Right renal pelvis (tissue), 4 donors: ENCODE measurements around the gene LRRC37B. TPM values are rescaled to one million over a fixed set of nuclear protein-coding genes. Genes with fewer than 3 reads are reported as not detected.
"Not testable (repeated sequence)": the region's sequence is repeated elsewhere in the genome, so short reads cannot be mapped to it uniquely, and the experiment has no call there.

Experiments
- DNase-seq, 4 donors: peaks; one replicate each; pipeline ENCODE4 v3.0.0-alpha.2; 2013; ENCODE audit warnings: low read depth in 4 of 4, low spot score in 3 of 4, missing footprints in 1 of 4
- polyA plus RNA-seq, 4 donors: library from polyadenylated mRNA; unstranded; fragments of 120-200 nt; gene quantifications; one replicate each; pipeline ENCODE4 v1.2.1, GENCODE V29; 2013; ENCODE audit not compliant: insufficient read length in 4 of 4

The LRRC37B gene
- 10 to 100 TPM; 14.6 to 22.2 (median 19.1) TPM for polyA plus RNA-seq

DNA sequence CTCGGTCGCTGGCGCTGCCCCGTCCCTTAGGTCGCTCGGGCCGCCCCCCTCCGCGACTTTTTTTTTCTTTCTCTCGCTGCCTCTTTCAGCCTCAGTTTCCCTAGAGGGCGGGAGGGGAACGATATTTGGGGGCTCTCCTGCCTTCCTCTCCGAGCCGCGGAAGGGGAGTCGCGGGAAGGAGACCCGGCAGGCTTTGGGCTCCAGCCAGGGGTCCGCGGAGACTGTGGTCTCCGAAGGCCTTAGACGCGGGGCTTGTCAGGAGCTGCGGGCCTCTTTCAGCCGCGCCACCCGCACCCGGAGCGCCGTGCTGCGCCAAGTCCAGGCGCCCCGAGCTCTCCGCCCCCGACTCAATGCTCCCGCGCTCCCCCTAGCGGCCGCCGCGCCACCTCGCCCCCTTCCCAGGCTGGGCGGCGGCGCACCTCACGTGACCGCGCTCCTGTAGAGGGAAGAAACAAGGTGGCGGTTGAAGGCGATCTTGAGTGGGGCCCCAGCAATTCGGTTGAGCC is at the start of gene LRRC37B:
Gene LRRC37B (plus strand): TSS at position 427 of the 506 bp plus-strand sequence. CDS start 14,010 bp downstream, outside the sequence.
- DNase-seq = peak in 3 of 4 donors; percentile 62 to 65 (median 65)

DNA sequence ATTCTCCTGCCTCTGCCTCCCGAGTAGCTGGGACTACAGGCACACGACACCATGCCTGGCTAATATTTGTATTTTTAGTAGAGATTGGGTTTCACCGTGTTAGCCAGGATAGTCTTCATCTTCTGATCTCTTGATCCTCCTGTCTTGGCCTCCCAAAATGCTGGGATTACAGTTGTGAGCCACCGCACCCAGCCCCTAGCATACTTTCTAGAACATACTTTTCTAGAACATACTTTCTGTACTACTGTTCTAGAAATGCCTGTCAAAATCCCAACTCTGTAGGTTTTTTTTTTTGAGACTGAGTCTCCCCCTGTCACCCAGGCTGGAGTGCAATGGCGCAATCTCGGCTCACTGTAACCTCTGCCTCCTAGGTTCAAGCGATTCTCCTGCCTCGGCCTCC is 43.1 kb upstream of the LRRC37B start:
- not testable (repeated sequence) for DNase-seq

DNA sequence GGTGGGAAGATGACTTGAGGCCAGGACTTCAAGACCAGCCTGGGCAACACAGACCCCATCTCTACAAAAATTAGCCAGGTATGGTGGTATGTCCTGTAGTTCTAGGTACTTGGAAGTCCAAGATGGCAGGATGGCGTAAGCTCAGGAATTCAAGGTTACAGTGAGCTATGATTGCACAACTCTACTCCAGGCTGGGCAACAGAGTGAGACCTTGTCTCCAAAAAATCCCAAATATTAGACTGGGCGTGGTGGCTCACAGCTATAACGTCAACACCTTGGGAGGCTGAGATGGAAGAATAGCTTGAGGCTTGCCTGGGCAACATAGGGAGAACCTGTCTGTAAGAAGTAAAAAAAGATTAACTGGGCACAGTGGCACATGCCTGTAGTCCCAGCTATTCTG is 39.5 kb upstream of the LRRC37B start:
- no peak for DNase-seq

DNA sequence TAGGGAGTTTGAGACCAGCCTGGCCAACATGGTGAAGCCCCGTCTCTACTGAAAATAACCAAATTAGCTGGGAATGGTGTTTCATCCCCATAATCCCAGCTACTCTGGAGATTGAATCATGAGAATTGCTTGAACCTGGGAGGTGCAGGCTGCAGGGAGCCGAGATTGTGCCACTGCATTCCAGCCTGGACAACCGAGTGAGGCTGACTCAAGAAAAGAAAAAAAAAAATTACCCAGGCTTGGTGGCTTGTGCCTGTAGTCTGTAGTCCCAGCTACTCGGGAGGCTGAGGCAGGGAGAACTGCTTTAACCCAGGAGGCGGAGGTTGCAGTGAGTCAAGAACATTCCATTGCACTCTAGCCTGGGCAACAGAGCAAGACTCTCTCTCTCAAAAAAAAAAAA is 36.8 kb upstream of the LRRC37B start:
- not testable (repeated sequence) for DNase-seq

DNA sequence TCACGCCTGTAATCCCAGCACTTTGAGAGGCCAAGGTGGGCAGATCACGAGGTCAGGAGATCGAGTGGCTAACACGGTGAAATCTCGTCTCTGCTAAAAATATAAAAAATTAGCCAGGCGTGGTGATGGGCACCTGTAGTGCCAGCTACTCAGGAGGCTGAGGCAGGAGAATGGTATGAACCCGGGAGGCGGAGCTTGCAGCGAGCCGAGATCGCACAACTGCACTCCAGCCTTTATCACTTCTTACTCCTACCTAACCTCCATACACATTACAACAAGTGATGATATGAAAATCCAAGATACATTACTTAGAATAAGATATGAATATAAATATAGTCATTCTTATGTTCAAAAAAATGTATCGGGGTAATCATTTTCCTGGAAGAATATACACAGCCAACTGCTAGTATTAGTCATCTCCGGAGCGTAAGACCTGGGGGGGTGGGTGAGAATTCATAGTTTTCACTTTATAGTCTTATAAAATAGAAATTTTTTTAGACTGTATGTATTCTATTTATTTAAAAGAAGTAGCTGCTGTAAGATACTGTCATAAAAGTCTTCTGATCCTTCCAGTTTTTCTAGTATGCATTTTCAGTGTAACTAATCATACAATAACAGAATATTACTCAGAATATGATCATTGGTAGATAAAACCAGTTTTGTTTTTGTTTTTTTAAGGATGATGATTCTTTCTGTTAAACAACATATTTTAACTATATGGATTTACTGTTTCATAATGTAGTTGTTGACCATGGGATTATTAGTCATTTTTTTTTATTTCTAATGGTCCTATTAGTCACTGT is 32.7 kb upstream of the LRRC37B start:
- not testable (repeated sequence) for DNase-seq

DNA sequence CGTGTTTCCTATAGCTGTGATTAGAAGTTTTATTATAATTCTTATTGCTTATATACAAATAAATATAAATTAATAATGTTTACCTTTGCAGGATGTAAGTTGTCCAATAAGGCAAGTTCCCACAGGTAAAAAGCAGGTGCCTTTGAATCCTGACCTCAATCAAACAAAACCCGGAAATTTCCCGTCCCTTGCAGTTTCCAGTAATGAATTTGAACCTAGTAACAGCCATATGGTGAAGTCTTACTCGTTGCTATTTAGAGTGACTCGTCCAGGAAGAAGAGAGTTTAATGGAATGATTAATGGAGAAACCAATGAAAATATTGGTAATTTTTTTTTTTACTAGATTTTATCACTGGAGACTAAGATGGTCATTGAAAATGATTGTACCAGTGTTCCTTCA is 31.8 kb upstream of the LRRC37B start:
- DNase-seq = not testable (repeated sequence)

DNA sequence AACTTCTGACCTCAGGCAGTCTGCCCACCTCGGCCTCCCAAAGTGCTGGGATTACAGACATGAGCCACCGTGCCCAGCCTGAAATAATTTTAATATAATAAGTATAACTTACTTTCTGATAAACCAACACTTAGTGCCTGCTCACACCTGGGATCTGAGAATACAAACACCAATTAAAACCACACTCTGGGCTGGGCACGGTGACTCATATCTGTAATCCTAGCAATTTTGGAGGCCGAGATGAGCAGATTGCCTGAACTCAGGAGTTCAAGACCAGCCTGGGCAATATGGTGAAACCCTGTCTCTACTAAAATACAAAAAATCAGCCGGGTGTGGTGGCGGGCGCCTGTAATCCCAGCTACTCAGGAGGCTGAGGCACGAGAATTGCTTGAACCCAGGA is 15.4 kb upstream of the LRRC37B start:
- not testable (repeated sequence) for DNase-seq

DNA sequence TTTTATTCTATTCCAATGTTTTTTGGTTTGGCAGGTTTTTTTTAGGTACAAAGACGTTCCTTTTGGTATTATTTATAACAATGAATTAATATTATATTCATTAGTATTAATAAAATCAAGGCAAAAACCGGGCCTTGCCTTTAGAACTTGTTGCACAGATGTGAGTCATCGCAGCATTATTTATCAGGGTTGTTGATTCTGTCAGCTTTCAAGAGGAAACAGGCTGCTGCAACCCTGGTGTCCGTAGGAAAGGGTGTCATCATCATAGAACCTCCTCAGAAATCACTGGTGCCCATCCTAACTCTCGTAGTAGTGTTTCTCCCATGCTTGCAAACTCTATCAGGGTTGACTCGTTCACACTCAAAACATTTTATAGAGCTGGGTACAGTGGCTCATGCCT is 10.2 kb upstream of the LRRC37B start:
- no peak for DNase-seq

DNA sequence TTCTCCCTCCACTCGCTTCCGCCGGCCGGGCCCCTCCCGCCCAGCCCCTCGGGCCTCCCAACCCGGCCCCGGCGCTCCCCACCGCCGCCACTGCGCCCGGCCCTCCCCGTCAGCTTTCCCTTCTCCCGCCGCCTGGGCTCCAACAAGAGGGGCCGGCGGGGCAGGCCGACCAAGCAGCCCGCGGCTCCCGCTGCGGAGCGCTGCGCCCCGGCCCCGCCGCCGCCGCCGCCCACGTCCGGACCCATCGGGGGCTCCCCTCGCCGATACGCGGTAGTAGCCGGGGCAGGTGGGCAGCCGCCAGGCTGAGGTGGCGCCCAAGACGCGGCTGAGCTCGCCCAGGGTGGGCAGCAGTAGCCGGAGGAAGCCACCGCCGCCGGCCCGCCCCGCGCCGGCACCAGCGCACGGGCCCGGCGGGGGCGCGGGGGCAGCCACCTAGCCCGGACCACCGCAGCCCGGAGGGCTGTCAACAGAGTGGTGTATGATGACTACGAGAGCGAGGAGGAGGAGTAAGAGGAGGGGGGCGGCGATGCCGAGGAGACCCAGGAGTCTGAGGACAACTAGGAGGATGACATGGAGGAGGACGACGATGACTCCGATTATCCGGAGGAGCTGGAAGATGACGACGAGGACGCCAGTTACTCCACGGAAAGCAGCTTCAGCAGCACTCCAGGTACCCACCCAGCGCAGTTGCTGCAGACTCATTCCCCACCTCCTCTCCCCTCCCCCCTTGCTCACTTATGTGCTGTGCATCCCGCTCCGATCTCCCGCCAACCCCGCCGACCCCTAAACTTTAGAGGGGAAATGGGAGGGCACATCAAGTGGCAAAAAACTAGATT is 498 bp downstream of the LRRC37B start:
- no peak for DNase-seq

DNA sequence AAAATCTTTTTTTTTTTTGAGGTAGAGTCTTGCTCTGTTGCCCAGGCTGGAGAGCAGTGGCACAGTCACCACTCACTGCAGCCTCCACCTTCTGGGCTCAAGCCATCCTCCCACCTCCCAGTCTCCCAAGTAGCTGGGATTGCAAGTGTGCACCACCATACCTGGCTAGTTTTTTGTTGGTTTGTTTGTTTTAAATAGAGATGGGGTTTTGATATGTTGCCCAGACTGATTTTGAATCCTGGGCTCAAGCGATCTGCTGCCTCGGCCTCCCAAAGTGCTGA is 2.0 kb downstream of the LRRC37B start:
- no peak for DNase-seq

DNA sequence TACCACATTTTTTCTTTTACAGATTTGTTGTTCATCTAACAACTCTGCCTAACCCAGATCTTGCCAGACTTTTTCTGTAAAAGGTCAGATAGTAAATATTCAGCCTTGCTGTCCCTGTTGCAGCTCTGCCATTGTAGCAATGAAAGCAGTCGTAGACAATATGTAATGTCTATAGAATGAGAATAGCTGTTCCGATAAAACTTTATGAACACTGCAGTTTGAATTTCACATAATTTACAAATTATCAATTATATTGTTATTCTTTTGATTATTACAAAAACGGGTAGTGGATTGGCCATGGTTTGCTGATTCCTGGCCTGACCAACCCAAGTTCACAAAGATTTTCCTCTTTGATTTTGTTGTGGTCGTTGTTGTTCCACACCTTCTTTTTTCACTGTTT is 2.9 kb downstream of the LRRC37B start:
- DNase-seq = no peak

DNA sequence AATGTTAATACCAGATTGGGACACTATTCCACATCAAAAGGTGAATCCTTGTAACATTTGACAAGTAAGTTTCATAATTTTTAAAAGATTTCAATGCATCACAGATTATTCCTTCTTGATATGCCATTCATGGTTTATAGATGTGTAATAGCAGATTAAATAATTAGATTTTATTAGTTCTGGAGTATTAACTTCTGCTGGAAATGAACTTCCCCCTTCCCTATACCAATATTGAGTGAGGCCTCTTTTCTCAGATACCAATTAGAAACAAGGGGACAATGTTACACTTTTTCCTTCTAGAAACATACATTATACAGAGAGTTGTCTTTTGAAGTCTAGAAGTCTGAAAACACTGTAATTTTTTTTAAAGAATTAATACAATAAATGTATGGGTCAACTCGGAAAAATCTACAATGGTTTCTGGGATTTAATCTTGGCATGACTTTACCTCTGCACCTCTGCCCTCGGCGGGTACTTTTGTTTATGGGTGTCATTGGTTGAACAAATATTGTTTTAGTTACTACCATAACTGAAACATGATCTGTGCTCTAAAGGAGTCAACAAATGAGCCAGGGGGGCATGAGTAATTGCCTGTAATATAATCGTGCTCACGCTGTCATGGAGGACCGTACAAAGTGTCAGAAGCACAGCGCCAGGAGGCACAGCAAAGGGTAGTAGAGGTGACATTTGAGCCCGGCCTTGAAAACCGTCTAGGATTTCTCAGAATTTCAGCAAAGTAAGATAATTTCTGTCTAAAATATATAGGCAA is 8.2 kb downstream of the LRRC37B start:
- DNase-seq = no peak

DNA sequence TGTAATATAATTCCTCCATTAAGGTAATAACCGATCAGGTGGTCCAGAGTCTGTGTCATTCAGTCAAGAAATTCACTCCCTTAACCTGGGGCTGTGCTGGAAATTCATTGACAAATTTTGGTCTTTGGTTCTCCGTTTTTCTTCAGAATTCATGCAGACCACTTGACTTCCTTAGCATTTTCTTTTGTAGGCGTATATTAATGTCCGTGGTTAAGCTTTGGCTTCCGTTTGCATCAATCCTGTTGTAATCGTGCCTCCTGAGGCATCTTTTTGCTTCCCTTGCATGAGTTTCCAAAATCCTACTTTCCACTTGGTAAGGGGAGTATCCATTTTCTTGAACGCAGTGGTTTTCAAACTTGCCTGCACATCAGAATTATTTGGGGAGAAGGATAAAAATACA is 9.0 kb downstream of the LRRC37B start:
- no peak for DNase-seq

DNA sequence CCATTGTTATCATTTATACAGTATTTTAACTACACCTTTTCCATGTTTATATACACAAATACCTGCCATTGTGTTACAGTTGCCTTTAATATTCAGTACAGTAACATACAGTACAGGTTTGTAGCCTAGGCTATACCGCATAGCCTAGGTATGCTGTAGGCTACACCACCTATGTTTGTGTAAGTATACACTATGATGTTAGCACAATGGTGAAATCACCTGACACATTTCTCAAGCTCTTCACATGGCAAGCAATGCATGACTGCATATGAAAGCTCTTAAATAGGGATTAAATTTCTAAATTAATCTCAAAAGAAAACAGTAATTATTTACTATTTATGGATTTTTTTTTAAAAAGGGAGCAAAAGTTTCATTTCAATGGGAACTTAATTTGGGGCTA is 12.0 kb downstream of the LRRC37B start:
- DNase-seq = no peak

DNA sequence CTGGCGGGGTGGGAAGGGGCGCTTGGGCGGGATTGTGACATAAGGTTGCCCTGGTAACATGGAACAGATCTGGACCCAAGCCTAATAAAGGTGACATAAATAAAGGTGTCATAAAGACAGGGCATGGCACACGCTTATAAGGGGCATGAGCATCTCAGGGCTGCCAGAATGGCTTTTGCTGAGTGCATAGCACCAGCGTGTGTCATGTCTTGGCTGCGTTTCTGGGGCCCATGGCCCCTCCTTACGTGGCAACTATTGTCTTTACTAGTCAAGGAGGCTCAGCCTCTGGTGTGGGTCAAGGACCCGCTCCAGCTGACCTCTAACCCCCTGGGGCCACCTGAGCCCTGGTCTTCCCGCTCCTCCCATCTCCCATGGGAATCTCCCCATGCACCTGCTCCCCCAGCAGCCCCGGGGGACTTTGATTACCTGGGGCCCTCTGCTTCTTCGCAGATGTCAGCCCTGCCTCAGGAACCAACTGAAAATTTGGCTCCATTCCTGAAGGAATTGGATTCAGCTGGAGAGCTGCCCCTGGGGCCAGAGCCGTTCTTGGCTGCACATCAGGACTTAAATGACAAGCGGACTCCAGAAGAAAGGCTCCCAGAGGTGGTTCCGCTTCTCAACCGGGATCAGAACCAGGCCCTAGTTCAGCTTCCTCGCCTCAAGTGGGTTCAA is 13.9 kb downstream of the LRRC37B start:
- DNase-seq = no peak

DNA sequence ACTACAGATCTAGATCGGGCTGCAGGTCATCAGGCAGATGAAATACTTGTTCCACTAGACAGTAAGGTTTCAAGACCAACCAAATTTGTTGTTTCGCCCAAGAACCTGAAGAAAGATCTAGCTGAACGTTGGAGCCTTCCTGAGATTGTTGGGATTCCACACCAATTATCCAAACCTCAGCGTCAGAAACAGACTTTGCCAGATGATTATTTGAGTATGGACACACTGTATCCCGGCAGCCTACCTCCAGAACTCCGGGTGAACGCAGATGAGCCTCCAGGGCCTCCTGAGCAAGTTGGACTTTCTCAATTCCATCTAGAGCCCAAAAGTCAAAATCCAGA is 14.4 kb downstream of the LRRC37B start:
- no peak for DNase-seq

DNA sequence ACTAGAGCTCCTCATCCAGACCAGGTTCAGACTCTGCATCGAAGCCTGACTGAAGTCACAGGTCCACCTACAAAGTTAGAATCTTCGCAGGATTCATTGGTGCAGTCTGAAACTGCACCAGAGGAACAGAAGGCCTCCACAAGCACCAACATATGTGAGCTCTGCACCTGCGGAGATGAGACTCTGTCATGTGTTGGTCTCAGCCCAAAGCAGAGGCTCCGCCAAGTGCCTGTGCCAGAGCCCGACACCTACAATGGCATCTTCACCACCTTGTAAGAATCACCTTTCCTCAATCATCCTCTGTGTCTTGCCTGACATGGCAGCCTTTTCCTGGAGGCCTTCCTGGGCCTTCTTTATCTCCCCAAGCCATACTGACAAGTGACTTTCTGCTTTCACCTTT is 15.4 kb downstream of the LRRC37B start:
- not testable (repeated sequence) for DNase-seq

DNA sequence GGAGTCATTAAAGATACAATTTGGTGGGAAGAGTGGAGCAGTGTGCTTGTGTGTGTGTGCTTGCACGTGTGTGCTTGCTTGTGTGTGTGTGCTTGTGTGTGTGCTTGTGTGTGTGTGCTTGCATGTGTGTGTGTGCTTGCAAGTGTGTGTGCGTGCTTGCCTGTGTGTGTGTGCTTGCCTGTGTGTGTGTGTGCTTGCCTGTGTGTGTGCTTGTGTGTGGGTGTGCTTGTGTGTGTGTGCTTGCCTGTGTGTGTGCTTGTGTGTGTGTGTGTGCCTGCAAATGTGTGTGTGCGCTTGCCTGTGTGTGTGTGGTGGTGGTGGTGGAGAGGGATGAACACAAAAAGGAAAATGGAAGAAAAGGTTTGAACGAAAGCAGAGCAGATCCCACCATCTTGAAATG is 20.1 kb downstream of the LRRC37B start:
- DNase-seq = not testable (repeated sequence)

DNA sequence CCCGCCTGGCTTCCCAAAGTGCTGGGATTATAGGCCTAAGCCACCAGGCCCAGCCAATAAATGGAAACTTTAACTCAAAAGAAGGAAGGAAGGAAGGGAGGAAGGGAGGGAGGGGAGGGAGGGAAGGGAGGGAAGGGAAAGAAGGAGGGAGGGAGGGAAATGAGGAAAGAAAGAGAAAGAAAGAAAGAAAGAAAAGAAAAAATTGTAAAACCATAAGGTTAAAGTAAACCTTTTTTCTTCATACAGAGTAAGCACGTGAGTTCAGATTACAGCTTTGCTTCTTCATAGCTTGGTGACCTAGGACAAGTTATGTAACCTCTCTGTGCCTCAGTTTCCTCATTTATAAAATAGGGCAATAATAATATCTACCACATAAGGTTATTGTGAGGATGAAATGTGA is 26.0 kb downstream of the LRRC37B start:
- no peak for DNase-seq

DNA sequence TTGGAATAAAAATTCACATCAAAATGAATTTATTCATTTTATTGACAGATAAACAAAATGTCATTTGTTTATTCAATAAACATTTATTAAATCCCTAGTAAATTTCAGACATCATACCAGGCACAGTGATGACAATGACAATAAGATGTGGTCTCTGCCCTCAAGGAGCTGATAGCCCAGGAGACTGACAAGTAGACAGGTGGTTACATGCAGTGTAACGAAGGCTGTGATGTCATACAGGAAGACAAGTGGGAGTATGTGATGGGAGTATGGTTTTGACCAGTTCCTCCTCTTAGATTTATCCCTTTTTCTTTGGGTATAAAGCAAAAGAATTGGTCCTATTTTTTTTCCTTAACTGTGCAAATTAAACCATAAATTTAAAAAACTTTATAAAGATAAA is 26.6 kb downstream of the LRRC37B start:
- DNase-seq = not testable (repeated sequence)
